Ascending aorta (tissue), 2 donors: ENCODE data around the gene TRRAP. TPM values are rescaled to one million over a fixed set of nuclear protein-coding genes. Genes with fewer than 3 reads are reported as not detected.
"Not testable (repeated sequence)": the region's sequence is repeated elsewhere in the genome, so short reads cannot be mapped to it uniquely, and the experiment has no call there.

Experiments
- DNase-seq, 2 donors: peaks; one replicate each; pipeline ENCODE4 v3.0.0-alpha.2; 2019; ENCODE audit warnings: low spot score in 2 of 2
- H3K27ac ChIP-seq, 2 donors: fragments of 200-600 bp; sonication (generic); one replicate each; pipeline ENCODE4 v1.5.1; 2016 to 2017; ENCODE audit warnings: mild to moderate bottlenecking in 1 of 2
- H3K27me3 ChIP-seq: fragments of 200-600 bp; sonication (generic); one replicate; pipeline ENCODE4 v1.5.1; 2017
- H3K36me3 ChIP-seq, 2 donors: fragments of 200-600 bp; sonication (generic); one replicate each; pipeline ENCODE4 v1.5.1; 2016
- H3K4me1 ChIP-seq, 2 donors: fragments of 200-600 bp; sonication (generic); one replicate each; pipeline ENCODE4 v1.5.1; 2016 to 2017; ENCODE audit warnings: mild to moderate bottlenecking in 1 of 2
- H3K4me3 ChIP-seq, 2 donors: fragments of 200-600 bp; sonication (generic); one replicate each; pipeline ENCODE4 v1.5.1; 2016 to 2017; ENCODE audit warnings: mild to moderate bottlenecking in 1 of 2
- H3K9me3 ChIP-seq, 2 donors: fragments of 200-600 bp; sonication (generic); one replicate each; pipeline ENCODE4 v1.5.1; 2016
- CTCF ChIP-seq, 3 experiments: fragments of 200-600 bp in 2 of 3; fragments of 450-650 bp in 1 of 3; sonication (generic) in 2 of 3; IDR thresholded peaks; one replicate each; pipeline ENCODE4 v1.5.1; 2016 to 2019; ENCODE audit warnings: antibody characterized with exemption in 3 of 3, mild to moderate bottlenecking in 1 of 3, moderate library complexity in 1 of 3
- intact Hi-C: fragments of 100-400 bp; cut with DNase I; formaldehyde crosslinking; loops from one replicate; pipeline ENCODE4 v1.15.1; 2023
- total RNA-seq: library from RNA; depleted of rRNA; stranded (reverse); fragments of >200 nt; gene quantifications from one replicate; pipeline ENCODE4 v1.1.0, GENCODE V29; 2016

Gene TRRAP
- total RNA-seq, 1 donor from 2014 or later = 23.4 TPM

GRCh38 chr7:99041526-99041925, 163.2 kb downstream of the TRRAP start:
- Histone ChIP-seq H3K36me3 (peaks cover 59 to 81% of the 10 kb centered on the region in 2 donors), H3K4me3 (no peak overlapping the region), H3K9me3 (no peaks in the 10 kb centered on the region), H3K27me3 (no peaks in the 10 kb centered on the region), H3K4me1 (peaks cover 3 to 26% of the 10 kb centered on the region in 2 donors), H3K27ac (peak overlapping the region; percentile 79 to 87)
- DNase-seq = peak in 1 of 2 donors; percentile 61
- TF ChIP-seq CTCF (IDR thresholded peaks at IDR 0.05) = no peak
- intact Hi-C loops = loop anchor here (5.0 kb wide), 2 partner anchors 81 to 226 kb away; no protein-coding TSS in a partner anchor

- DNase-seq = no peak
- Histone ChIP-seq H3K4me1 (peaks cover 3 to 14% of the 10 kb centered on the region in 2 donors), H3K36me3 (peaks cover 64 to 84% of the 10 kb centered on the region in 2 donors), H3K27ac (peak overlapping the region; percentile 53 to 87), H3K4me3 (no peak overlapping the region), H3K9me3 (no peaks in the 10 kb centered on the region), H3K27me3 (no peaks in the 10 kb centered on the region)
- intact Hi-C loops = loop anchor here (5.0 kb wide), 2 partner anchors 79 to 224 kb away; no protein-coding TSS in a partner anchor
- no peak for TF ChIP-seq CTCF (IDR thresholded peaks at IDR 0.05)
Observed at GRCh38 chr7:99042957-99043356, 164.6 kb downstream of the TRRAP start.

- not testable (repeated sequence) for H3K27me3 ChIP-seq, H3K4me3 ChIP-seq, H3K9me3 ChIP-seq, H3K27ac ChIP-seq, DNase-seq
- intact Hi-C loops = loop anchor here (5.0 kb wide), 3 partner anchors 52 to 222 kb away; no protein-coding TSS in a partner anchor
- Histone ChIP-seq H3K4me1 (peaks cover 3 to 14% of the 10 kb centered on the region in 2 donors), H3K36me3 (peaks cover 57 to 85% of the 10 kb centered on the region in 2 donors)
Observed at GRCh38 chr7:99044858-99045257, 166.5 kb downstream of the TRRAP start.

- H3K27me3 ChIP-seq, H3K27ac ChIP-seq, H3K4me3 ChIP-seq, H3K9me3 ChIP-seq, H3K4me1 ChIP-seq: not testable (repeated sequence)
- peaks cover 56 to 88% of the 10 kb centered on the region in 2 donors for H3K36me3 ChIP-seq
- intact Hi-C loops = loop anchor here (5.0 kb wide), 1 partner anchor 51 kb away; no protein-coding TSS in a partner anchor
- DNase-seq = peak in 1 of 2 donors; percentile 51
Observed at GRCh38 chr7:99046262-99046661, 167.9 kb downstream of the TRRAP start.

- Histone ChIP-seq H3K36me3 (peaks cover 58 to 88% of the 10 kb centered on the region in 2 donors), H3K4me3 (no peak overlapping the region), H3K27me3 (no peaks in the 10 kb centered on the region), H3K4me1 (peaks cover 0 to 5% of the 10 kb centered on the region in 2 donors), H3K27ac (no peak overlapping the region), H3K9me3 (no peaks in the 10 kb centered on the region)
- TF ChIP-seq CTCF (IDR thresholded peaks at IDR 0.05) = no peak
- intact Hi-C loops = loop anchor here (5.0 kb wide), 1 partner anchor 51 kb away; no protein-coding TSS in a partner anchor
- peak in 1 of 2 donors; percentile 34 for DNase-seq
Observed at GRCh38 chr7:99046722-99047121, 168.4 kb downstream of the TRRAP start.

GRCh38 chr7:99047526-99048077, 169.3 kb downstream of the TRRAP start:
- TF ChIP-seq CTCF (IDR thresholded peaks at IDR 0.05) = no peak
- intact Hi-C loops = loop anchor here (5.0 kb wide), 1 partner anchor 50 kb away; no protein-coding TSS in a partner anchor
- H3K27ac ChIP-seq = peak overlapping the region; percentile 27 to 62
- no peaks in the 10 kb centered on the region for H3K9me3 ChIP-seq
- H3K4me1 ChIP-seq = peaks cover 0 to 5% of the 10 kb centered on the region in 2 donors
- H3K27me3 ChIP-seq = no peaks in the 10 kb centered on the region
- no peak overlapping the region for H3K4me3 ChIP-seq
- H3K36me3 ChIP-seq = peaks cover 67 to 94% of the 10 kb centered on the region in 2 donors
- DNase-seq = peak in 1 of 2 donors; percentile 66
